Measurements from ENCODE around the gene C4BPA. TPM values are rescaled to one million over a fixed set of nuclear protein-coding genes. Genes with fewer than 3 reads are reported as not detected.

The C4BPA gene
- total and polyA plus RNA-seq, 2 of the 8 experiments (the other 6 are each of a cell fraction or from before 2014, with no cell fraction given), result not detected

- H2BK15ac ChIP-seq (ENCODE audit: low read length), result no peak overlapping the region
- no peak overlapping the region for H3K14ac ChIP-seq (ENCODE audit: insufficient read length)
- no peak overlapping the region for H3K9ac ChIP-seq (replicated peaks in 1 of 4; ENCODE audit: extremely low read depth in 1 of 4, low read depth in 3 of 4, low read length in 3 of 4)
- WGBS, 2 experiments (ENCODE audit: extremely low coverage in 1 of 2, insufficient coverage in 1 of 2, insufficient read length in 1 of 2, insufficient replicate concordance in 2 of 2, low coverage in 1 of 2, low lambda C conversion rate in 2 of 2, missing lambda C conversion rate in 1 of 2), result 86% methylated on average over 4 of the region's 4 CpGs; no CpG with 5 or more reads in 1 of the 2 experiments
- no peak overlapping the region for H2AK5ac ChIP-seq (ENCODE audit: low read depth, low read length)
- no peak overlapping the region for H2BK120ac ChIP-seq (replicated peaks; ENCODE audit: low read depth, low read length)
- H3K79me2 ChIP-seq (ENCODE audit: control insufficient read depth in 1 of 2, insufficient read depth in 2 of 2, low read length in 2 of 2), result no peaks in the 10 kb centered on the region
- H3K4me1 ChIP-seq (replicated peaks in 1 of 4; ENCODE audit: control insufficient read depth in 3 of 4, insufficient read depth in 4 of 4, low read length in 3 of 4), result no peaks in the 10 kb centered on the region
- H3K23me2 ChIP-seq (ENCODE audit: low read depth, low read length), result no peaks in the 10 kb centered on the region
- no peak overlapping the region for H3K4ac ChIP-seq (replicated peaks; ENCODE audit: insufficient read length, low read depth, low read length)
- no peak overlapping the region for H3K18ac ChIP-seq (ENCODE audit: extremely low read depth, low read length)
- no peak overlapping the region for H4K8ac ChIP-seq (ENCODE audit: extremely low read depth, insufficient read depth, low read length)
- H3K9me3 ChIP-seq (ENCODE audit: insufficient read depth in 2 of 2, low read depth in 1 of 2, low read length in 1 of 2), result no peaks in the 10 kb centered on the region
- no peaks in the 10 kb centered on the region for H3K27me3 ChIP-seq (replicated peaks in 1 of 4; ENCODE audit: control insufficient read depth in 3 of 4, extremely low read depth in 1 of 4, insufficient read depth in 3 of 4, low read length in 3 of 4)
- H4K20me1 ChIP-seq (replicated peaks in 1 of 2; ENCODE audit: control insufficient read depth in 1 of 2, insufficient read depth in 2 of 2, low read length in 2 of 2), result no peaks in the 10 kb centered on the region
- no peak overlapping the region for H2AFZ ChIP-seq (ENCODE audit: low read length)
- CTCF ChIA-PET (ENCODE audit: partially characterized antibody), result no interaction called here
- H4K91ac ChIP-seq (replicated peaks; ENCODE audit: insufficient read length, low read length), result no peak overlapping the region
- no peaks in the 10 kb centered on the region for H3K36me3 ChIP-seq (ENCODE audit: control insufficient read depth in 2 of 4, insufficient read depth in 4 of 4, low read length in 3 of 4)
- no peaks in the 10 kb centered on the region for H3K79me1 ChIP-seq (ENCODE audit: low read depth, low read length)
- no peak for FAIRE-seq
- DNase-seq (ENCODE audit: low read depth in 1 of 2, low spot score in 2 of 2), result no peak
- no peak overlapping the region for H3K23ac ChIP-seq (ENCODE audit: insufficient read length)
- H2BK20ac ChIP-seq (ENCODE audit: low read length), result no peak overlapping the region
- no peak overlapping the region for H4K5ac ChIP-seq (ENCODE audit: insufficient read length, low read depth, low read length)
- H3K4me2 ChIP-seq (ENCODE audit: insufficient read depth in 1 of 2, low read depth in 2 of 2, low read length in 2 of 2), result no peak overlapping the region
- H2BK12ac ChIP-seq (ENCODE audit: low read depth, low read length), result no peak overlapping the region
- H2BK5ac ChIP-seq (ENCODE audit: low read depth, low read length), result no peak overlapping the region
- H3K4me3 ChIP-seq (ENCODE audit: extremely low read depth in 1 of 4, insufficient read depth in 2 of 4, low read depth in 3 of 4, low read length in 4 of 4), result no peak overlapping the region
- no peak overlapping the region for H3K56ac ChIP-seq (replicated peaks; ENCODE audit: insufficient read length, low read depth, low read length)
- no peak overlapping the region for H3K27ac ChIP-seq (ENCODE audit: low read depth, low read length)
- POLR2A ChIA-PET (ENCODE audit: partially characterized antibody), result no interaction called here
- TF ChIP-seq SUZ12 (IDR thresholded peaks at IDR 0.05; ENCODE audit: low read length) (no peak), RFX5 (IDR thresholded peaks at IDR 0.05; ENCODE audit: borderline replicate concordance, low read depth, low read length) (no peak), KDM5A (IDR thresholded peaks at IDR 0.05; ENCODE audit: low read length) (no peak)
Measured at GRCh38 chr1:207173396-207173795, 69.4 kb downstream of the C4BPA start.
